HG02623 (cell line): Measurements from ENCODE around the gene MUC20.

ENCODE experiments used
- ATAC-seq: cut with Tn5 transposase; IDR thresholded peaks from one replicate; pipeline ENCODE4 v1.9.1; 2021; ENCODE audit warnings: moderate library complexity; ENCODE audit not compliant: unreplicated experiment

The MUC20 gene

DNA sequence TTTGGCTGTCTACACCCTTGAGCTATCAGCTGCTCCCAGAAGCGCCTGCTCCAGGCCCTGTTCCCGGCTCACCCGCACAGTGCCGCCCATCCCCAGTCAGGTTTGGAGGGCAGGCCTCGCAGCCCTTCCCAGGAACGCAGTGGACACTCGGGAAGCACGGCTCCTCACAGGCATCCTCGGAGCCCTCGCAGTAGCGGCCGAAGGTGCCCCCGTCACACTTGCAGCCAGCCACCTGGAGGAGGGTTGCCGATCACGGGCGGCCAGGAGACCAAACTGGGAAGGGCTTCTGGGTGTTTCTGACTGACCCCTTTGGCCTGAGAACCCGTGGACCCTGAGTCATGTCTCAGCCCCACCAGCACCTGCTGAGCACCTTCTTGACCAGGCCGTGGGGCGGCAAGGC, 33.4 kb downstream of the MUC20 start:
- ATAC-seq: no peak

DNA sequence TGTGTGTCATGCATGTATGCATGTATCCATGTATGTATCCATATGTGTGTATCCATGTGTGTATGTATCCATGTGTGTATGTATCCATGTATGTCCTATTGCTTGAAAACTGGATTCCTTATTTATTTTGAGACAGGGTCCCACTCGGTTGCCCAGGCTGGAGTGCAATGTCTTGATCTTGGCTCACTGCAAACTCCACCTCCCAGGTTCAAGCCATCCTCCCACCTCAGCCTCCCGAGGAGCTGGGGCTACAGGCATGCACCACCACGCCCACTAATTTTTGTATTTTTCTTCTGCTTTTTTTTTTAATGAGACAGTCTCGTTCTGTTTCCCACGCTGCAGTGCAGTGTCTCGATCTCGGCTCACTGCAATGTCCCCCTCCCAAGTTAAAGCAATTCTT, 34.1 kb downstream of the MUC20 start:
- ATAC-seq: no peak

DNA sequence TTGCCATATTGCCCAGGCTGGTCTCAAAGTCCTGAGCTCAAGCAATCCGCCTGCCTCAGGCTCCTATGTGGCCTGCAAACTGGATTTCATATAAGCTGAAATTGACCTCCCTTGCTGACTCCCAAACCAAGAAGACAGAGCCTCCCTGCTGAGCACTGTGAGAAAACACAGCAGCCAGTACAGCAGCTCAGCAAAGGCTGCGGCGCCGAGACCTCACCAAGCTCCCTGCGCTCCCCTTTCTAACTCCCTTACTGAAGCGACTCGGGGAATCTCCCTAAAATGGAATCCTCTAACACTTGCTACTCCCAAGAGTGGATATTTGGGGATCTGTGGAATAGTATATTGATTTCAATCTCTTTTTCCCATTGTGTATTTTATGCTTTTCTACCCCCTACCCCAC, 34.6 kb downstream of the MUC20 start:
- ATAC-seq: no peak

DNA sequence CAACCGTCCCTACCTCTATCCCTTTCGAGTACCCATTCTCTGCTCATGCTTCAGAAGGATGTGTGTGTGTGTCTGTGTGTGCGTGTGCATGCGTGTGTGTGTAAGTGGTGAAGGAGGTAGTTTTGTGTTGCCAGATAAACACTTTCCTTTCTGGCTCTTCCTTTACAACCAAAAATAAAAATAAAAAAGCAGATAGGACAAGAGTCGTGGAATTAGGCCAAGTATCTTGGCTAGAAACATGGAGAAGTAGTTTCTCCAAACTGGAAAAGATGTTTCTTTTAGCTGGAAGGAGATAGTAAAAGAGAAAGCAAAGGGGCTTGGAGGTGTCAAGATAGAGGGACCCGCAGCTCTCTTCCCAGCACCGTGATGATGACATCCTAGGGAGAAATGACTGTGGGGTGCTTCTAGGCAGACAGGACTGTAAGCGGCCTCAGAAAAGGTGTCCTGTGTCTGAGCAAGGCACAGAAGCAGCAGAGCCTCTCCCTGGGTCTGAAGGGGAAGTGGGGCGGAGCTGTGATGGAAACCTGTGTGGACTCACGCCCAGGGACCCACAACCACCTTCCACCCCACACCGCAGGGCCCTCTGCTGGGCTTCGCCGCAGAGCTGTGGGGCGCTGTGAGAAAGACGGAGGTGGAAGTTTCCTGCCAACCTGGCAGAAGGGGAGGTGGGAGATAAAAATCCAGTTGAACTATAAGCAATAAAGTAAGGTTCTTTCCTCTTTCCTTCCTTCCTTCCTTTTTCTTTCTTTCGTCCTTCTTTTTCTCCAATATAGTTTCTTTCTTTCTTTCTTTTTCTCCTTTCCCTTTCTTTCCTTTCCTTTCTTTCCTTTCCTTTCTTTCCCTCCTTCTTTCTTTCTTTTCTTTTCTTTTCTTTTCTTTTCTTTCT, 35.3 kb downstream of the MUC20 start:
- no peak for ATAC-seq

DNA sequence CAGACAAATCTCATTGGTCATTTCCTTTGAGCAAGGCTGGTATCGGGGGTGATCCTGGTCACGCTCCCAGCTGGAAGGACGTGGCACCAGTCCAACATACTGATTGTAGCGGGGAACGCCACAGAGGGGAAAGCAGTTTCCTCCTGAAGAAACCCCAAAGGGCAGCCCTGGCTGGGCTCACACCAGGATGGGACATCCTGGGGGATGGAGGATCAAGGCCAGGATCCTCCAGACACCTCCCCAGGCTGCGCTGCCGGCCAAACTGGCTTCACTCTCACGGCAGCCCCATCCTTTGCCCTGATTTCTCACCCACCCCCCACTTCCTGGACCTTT, 36.6 kb downstream of the MUC20 start:
- no peak for ATAC-seq

DNA sequence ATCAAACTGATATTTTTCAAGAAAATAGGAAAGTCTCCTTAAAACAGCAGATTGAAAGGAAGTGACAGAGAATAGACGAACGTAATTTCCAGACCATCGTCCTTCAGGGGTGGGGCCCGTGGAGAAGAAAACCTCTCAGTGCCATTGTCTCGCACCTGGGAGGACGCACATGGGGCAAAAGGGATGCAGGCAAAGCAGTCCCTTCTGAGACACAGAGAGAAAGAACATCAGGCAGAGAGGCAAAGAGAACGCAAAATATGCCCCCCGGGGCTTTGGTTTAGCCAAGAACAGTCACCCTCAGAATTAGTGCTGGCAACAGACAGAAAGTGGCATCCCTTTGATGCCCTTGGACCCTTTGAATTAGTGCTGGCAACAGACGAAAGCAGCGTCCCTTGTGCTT, 37.0 kb downstream of the MUC20 start:
- no peak for ATAC-seq

DNA sequence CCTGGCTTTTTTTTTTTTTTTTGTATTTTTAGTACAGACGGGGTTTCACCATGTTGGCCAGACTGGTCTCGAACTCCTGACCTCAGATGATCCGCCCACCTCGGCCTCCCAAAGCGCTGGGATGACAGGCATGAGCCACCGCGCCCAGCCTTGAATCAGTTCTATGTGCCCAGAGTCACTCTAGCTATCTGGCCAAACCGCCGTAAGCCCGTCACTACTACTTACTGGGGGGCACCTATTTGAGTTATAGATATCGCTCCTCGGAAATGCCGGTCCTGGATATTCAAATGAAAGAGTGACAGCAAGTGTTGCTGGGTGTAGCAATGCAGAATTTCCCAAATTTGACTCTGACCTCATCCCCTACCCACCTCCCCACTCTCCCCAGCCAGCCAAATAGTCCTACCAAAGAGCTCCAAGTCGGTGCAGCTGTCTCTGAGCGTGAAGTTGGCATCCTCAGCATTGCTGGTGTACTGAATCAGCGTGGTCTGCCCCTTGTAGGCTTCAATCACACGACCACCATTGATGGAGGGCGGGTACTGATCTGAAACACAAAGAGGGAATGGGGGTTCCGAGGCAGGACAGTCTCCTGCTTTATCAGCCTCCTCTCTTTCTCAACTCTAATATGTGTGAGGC, 38.1 kb downstream of the MUC20 start:
- ATAC-seq: no peak

DNA sequence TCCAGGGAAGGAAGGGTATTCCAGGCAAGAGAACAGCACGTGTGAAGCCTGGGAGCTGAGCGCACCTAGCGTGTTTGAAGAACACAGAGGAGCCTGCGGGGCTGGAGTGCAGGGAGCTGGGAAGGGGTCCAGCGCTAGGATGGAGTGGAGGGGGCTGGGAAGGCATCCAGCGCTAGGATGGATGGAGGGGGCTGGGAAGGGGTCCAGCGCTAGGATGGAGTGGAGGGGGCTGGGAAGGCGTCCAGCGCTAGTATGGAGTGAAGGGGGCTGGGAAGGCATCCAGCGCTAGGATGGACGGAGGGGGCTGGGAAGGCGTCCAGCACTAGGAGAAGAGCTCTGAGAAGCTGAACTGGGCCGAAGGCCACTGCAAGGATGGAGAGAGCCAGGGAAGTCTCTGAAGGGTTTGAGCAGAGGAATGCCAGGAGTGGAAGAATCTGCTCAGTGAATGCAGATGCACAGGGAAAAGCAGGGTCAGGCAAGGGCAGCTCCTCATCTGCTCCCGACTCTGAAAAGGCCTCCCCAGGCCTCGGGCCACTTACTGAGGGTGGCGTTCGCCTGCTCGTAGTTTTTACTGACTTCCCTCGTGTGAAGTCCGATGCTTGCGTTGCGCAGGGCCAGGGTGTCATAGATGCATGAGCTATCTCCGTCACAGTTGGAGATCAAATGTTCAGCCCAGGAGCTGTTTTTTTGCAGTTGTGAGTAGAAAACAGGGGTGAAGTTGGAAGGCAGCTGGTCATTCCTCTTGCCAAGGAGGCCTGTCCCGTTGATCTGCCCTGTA, 39.8 kb downstream of the MUC20 start:
- ATAC-seq: no peak

DNA sequence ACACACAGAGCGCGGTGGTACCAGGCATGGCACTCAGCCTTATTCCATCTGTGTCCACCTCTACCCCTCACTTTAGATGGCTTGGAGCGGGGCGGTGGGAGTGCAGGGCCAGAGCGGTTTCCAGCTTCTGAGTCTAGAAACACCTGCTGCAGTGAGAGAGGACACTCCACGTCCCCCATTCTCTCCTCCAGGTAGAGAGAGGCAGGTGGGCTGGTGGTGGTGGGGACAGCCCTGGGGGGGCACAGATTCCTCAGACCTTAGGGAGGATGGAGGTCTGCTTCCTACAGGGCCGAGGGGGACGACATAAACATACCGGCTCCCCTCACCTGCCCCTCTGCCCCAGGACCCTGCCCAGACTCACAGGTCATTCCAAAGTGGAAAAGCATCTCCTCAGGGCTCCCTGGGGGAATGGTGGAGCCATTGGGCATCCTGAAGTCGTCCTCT, 40.4 kb downstream of the MUC20 start:
- ATAC-seq: no peak

DNA sequence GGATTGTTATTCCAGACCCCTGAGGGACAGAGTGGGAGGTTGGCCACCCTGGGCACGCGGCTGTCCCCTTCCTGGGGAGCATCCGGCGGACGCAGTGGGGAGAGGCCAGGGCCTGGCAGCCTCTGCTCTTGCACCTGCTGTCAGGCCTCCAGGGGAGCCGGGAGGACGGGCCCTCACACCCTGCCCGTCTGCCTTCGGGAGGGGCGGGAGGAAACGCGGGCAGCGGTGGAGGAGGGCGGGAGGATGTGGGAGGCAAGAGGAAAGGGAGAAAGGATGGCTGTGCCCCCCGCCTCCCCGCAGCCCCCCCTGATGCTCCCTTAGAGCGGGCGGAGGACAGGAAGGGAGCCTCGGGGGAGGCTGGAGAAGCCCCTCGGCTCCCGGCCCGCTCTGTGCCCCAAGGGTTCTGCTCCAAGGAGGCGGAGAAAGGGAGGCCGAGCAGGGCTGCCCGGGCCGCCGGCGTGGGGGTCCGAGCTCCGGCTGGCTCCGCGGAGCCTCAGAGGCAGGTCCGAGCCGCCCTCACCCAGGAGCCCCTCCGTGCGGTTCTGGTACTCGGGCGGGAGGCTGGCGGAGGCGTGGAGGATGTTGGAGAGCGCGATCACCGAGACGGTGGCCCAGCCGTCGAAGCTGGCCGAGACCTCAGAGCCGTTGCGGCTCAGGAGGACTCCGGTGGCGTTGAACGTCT, 40.9 kb downstream of the MUC20 start:
- ATAC-seq: no peak

DNA sequence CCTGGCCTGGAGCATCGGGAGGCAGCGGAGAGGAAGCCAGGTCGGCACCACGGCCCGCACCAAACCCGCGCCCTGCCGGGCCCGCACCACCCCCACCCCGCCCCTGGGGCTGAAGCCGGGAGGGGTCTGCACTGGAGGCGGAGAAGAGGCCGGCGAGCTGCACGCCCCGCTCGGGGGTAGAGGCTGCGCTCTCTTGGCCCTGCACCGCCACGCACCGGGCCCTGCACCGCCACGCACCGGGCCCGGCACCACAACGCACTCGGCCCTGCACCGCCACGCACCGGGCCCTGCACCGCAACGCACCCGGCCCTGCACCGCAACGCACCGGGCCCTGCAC, 41.4 kb downstream of the MUC20 start:
- ATAC-seq: no peak

DNA sequence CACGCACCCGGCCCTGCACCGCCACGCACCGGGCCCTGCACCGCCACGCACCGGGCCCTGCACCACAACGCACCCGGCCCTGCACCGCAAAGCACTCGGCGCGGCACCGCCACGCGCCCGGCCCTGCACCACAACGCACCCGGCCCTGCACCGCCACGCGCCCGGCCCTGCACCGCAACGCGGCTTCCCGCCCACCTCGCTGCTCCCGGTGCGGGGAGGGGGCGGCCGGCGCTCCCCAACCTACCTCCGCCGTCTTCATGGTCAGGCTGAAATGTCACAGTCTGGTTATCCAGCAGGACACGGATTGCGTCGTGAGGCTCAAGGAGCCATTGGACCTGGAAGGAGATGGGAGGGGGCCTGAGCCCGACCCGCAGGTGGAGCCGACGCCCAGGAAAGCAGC, 41.8 kb downstream of the MUC20 start:
- ATAC-seq: no peak

DNA sequence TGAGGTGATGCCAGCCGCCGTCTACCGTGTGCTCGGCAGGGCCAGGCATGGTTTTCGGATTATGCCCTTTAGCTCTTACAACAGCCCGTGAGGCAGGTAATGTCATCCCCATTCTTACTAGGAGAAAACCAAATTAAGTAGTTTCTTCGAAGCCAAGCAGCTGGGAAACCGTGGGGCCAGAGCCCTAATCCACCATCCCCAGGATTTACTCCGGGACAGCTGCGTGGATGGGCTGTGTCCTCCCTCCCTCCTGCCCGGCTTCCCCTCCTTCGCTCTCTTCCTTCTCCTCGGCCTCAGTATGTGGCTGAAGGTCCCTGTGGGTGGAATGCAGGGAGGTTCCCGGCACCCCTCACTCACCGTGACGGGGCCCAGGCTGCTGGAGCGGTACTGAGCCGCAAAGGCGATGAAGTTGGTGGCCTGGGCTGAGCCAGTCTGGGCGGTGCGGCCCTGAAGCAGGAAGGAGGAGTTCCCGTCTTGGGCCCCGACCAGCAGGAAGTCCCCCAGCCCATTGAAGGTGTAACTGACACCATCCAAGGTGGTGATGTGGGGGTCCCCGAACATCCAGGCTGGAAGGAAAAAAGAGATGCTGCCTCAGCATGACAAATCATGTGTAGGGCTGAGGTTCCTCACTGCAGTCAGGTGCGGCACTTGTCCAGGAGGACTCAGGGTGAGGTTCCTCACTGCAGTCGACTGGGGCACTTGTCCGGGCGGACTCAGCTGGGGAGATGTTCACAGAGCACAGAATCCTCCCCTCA, 42.5 kb downstream of the MUC20 start:
- no peak for ATAC-seq

DNA sequence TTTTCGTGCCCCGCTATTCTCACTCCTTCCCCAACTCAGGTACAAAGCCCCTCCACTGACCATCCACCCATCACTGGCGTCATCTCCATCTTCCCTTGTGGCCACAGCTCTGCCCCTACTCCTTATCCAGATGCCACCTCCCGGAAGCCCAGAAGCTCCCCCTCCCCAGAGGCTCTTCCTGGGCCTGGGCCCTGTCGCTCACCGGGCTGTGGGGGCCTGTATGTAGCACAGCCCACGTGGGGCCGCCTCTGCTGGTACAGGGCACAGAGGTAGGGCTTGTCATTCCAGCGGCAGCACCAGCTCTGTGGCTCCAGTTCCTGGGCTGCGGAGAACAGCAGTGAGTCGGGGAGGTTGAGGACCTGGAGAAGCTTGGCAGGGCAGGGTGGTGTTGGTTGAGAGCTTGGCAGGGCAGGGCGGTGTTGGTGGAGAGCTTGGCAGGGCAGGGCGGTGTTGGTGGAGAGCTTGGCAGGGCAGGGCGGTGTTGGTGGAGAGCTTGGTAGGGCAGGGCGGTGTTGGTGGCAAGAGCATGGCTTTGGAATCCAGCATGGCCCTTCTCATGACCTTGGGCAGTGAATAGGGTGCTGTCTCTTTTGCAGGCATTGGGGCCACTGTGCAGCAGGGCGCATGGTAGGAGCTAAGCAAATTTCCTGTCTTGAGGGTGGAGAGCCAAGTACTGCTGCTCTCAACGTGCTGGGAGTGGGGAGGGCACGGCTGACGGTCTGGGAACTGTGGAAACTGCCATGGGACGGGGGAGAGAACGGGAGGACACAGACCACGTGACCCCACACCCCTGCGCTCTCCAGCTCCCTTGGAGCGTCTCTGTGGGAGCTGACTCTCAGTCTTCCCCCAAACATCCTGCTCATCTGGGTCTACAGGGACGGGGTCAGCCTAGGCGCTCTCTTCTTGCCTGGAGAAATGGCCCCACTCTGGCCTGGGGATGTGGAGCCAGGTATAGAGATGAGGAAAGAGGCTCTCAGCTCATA, 43.4 kb downstream of the MUC20 start:
- ATAC-seq: no peak

DNA sequence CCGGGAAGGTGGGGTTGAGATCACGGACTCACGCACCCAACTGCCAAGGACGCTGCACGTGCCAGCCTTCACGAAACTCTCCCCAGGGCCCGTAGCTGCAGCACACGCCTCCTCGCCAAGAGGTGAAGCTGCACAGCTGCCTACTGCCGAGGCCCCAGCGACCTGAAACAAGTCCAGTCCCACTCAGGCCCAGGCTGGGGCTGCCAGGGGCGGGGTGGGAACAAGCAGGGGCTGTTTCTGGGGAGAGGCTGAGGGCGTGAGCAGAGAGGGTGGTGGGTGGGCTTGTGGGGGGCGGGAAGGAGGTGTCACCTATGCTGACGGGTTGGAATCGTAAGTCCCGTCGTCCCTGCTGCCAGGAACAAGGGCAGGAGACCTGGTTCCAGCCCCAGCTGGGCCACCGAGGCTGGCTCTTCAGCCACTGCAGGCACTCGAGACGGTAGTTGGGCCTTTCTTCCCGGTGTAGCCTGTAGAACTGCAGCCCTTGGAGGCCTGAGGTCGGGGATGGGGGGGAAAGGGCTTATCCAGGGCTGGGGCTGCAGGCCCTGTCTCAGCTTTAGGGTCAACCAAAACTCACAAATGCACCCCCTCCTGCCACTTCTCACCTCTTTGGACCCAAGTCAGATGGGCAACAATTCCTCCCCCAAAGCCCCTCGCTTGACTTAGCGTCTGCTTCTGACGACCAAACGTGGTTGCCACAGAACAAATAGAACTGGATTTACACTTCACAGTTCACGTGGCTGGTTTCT, 44.4 kb downstream of the MUC20 start:
- no peak for ATAC-seq

DNA sequence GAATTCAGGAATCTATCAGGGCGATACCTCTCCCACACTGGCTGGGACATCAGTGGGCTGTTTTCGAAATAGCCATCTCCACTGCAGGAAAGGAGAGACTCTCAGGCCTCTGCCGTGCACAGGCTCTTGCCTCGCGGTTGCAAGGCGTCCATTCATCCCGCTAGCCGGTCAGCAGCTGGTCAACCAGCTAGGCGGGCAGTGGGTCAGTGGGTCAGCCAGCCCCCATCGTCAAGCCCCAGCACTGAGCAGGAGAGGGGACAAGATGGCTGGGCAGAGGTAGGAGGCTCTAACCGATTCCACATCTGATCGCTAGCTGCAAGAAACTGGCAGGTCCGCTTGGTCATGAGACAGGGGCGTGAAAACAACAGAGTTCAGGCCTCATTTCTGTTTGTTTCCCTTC, 45.9 kb downstream of the MUC20 start:
- no peak for ATAC-seq

DNA sequence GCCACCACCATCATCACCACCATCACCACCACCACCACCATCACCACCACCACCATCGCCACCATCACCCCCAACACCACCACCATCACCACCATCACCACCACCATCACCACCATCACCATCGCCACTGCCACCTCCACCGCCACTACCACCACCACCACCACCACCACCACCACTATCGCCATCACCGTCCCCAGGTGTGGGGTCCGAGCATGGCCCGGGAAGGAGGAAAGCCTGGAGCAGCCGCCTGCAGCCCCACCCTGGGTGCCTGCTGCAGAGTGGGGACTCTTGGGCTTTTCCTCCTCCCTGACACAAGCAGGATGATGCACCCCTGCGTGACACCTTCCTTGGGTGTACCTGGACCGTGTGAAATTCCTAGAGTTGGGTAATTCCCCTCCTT, 47.0 kb downstream of the MUC20 start:
- no peak for ATAC-seq

DNA sequence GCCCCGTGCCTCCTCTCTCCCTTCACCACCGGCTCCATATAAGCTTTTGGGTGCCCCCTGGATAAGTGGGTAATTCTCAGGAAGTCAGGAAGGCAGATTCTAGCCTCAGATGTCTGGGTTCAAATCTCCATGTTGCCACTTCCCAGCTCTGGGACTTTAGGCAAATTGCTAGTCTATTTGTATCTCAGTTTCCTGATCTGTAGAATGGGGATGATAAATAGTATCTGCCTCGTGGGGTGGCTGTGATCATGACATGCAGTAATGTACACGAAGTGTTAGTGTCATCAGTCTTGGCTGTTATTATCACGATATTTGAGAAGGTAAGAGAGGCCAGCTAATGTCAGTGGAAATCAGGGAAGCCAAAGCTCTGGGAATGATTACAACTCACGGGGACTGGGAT, 47.6 kb downstream of the MUC20 start:
- ATAC-seq: no peak

DNA sequence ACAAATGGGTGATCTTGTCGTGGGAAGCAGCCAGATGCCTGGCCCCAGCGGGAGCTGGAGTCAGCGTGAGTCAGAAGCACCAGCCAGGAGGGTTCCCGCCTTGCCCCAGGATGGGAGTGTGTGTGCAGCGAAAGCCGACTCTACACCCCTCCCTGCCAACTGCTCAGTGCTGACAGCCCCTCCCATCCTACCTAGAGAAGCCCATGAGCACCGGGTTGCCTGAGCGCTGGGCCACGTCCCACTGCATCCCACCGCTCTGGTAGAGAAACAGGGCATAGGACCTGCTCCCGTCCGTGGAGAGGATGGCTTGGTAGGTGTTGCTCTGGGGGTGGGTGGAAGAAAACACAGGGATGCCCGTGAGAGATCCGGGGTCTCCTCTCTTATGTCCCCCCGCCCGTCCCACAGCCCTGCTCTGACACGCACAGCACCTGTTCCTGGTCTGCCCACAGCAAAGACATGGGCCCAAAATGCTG, 48.1 kb downstream of the MUC20 start:
- ATAC-seq: no peak
